ENCODE results near the gene EML4. TPM values are rescaled to one million over a fixed set of nuclear protein-coding genes. Genes with fewer than 3 reads are reported as not detected.

EML4 gene
- total RNA-seq, 1 experiment from 2014 or later: 93.7 TPM

DNA sequence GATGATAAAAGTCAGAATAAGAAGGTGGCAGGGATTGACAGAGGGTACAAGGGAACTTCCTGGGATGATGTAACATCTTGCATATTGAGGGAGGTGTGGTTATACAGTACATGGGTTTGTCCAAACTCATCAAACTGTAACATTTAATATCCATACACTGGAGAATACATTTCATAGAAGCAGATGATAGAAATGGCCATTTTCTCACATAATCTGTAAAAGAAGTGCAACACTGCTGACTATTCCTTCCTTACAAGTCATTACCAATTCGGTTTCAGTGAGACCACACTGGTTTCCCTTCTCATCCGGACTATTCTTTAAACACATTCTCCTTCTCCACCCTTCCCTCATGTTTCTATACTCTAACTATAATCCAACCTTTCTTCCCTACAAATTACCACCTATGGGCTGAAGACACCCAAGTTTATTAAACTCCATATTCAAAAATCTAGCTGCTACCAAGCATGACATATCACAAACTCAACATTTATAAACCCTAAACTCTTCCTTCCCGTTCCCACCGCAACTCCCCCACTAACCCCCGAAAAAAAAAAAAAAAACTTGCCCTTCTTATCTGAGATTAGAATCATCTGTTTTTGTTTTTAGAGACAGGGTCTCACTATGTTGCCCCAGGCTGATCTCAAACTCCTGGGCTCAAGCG is 190.3 kb downstream of the EML4 start:
- Histone ChIP-seq H3K27ac (ENCODE audit: low read depth, low read length, poor library complexity, severe bottlenecking) (peak overlapping the region; percentile 98), H3K9me3 (ENCODE audit: low read depth, low read length, poor library complexity, severe bottlenecking) (no peaks in the 10 kb centered on the region), H3K27me3 (replicated peaks; ENCODE audit: insufficient read depth, low read depth, low read length, poor library complexity) (no peaks in the 10 kb centered on the region), H3K36me3 (ENCODE audit: insufficient read depth, low read length, poor library complexity, severe bottlenecking) (no peaks in the 10 kb centered on the region), H3K4me1 (ENCODE audit: insufficient read depth, low read length, poor library complexity, severe bottlenecking) (peaks cover 13% of the 10 kb centered on the region), H3K4me3 (ENCODE audit: low read depth, low read length, poor library complexity, severe bottlenecking) (peak overlapping the region; percentile 87)
- ChIA-PET POLR2A (ENCODE audit: low non-redundant PET) (no interaction called here), CTCF (interaction anchor here (0.7 kb wide), 1 partner anchor 1218 kb away, joined by 4 read pairs; no protein-coding TSS in a partner anchor)
- intact Hi-C loops (cut with micrococcal nuclease; ENCODE audit: unreplicated experiment): no loop called here
- no peak for DNase-seq (ENCODE audit: low spot score)
- TF ChIP-seq, protein P1, sequence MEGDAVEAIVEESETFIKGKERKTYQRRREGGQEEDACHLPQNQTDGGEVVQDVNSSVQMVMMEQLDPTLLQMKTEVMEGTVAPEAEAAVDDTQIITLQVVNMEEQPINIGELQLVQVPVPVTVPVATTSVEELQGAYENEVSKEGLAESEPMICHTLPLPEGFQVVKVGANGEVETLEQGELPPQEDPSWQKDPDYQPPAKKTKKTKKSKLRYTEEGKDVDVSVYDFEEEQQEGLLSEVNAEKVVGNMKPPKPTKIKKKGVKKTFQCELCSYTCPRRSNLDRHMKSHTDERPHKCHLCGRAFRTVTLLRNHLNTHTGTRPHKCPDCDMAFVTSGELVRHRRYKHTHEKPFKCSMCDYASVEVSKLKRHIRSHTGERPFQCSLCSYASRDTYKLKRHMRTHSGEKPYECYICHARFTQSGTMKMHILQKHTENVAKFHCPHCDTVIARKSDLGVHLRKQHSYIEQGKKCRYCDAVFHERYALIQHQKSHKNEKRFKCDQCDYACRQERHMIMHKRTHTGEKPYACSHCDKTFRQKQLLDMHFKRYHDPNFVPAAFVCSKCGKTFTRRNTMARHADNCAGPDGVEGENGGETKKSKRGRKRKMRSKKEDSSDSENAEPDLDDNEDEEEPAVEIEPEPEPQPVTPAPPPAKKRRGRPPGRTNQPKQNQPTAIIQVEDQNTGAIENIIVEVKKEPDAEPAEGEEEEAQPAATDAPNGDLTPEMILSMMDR (conservative IDR thresholded peaks at IDR 0.05; ENCODE audit: low read depth, low read length): no peak
- no peak for TF ChIP-seq EZH2 (IDR thresholded peaks at IDR 0.05; ENCODE audit: borderline replicate concordance, low read depth, low read length, poor library complexity, severe bottlenecking)
- BruUV-seq (replicated peaks): no TSS peak

- intact Hi-C loops (cut with micrococcal nuclease; ENCODE audit: unreplicated experiment): no loop called here
These were observed 190.9 kb downstream of the EML4 start for GRCh38 chr2:42359965-42360483.

DNA sequence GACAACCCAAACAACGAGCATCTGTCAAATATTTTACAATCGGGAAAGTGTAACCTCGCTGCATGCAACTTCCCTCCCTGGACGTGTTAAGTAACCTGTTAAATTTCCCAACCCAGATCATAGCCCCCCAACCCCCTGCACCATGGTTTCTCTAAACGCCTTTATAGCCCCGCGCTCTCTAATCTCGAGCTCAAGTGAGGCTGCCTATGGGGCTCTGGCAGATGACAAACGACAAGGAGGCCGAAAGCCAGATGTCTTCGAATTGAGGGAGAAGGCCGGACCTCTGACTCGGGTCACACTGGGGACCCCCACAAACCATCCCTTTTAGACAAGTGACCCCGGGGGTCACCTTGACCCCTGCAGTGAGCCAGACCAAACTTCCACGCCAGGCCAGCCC is 191.3 kb downstream of the EML4 start:
- peaks cover 13% of the 10 kb centered on the region for H3K4me1 ChIP-seq (ENCODE audit: insufficient read depth, low read length, poor library complexity, severe bottlenecking)
- ChIA-PET POLR2A (ENCODE audit: low non-redundant PET) (interaction anchor here (0.6 kb wide), 1 partner anchor 219 kb away, joined by 6 read pairs; no protein-coding TSS in a partner anchor), CTCF (interaction anchor here (0.6 to 0.8 kb wide), 2 partner anchors 9 to 119 kb away, joined by 3 to 6 read pairs; no protein-coding TSS in a partner anchor)
- H3K4me3 ChIP-seq (ENCODE audit: low read depth, low read length, poor library complexity, severe bottlenecking): peak overlapping the region; percentile 87
- H3K27ac ChIP-seq (ENCODE audit: low read depth, low read length, poor library complexity, severe bottlenecking): peak overlapping the region; percentile 98
- TF ChIP-seq, protein P1 (conservative IDR thresholded peaks at IDR 0.05; ENCODE audit: low read depth, low read length): no peak
- no peak for TF ChIP-seq EZH2 (IDR thresholded peaks at IDR 0.05; ENCODE audit: borderline replicate concordance, low read depth, low read length, poor library complexity, severe bottlenecking)
- no peak for DNase-seq (ENCODE audit: low spot score)
- BruUV-seq (replicated peaks): no TSS peak
- H3K36me3 ChIP-seq (ENCODE audit: insufficient read depth, low read length, poor library complexity, severe bottlenecking): no peaks in the 10 kb centered on the region
- no peaks in the 10 kb centered on the region for H3K27me3 ChIP-seq (replicated peaks; ENCODE audit: insufficient read depth, low read depth, low read length, poor library complexity)
- H3K9me3 ChIP-seq (ENCODE audit: low read depth, low read length, poor library complexity, severe bottlenecking): no peaks in the 10 kb centered on the region
- intact Hi-C loops (cut with micrococcal nuclease; ENCODE audit: unreplicated experiment): no loop called here

More at GRCh38 chr2:42359965-42360483, 190.9 kb downstream of the EML4 start:
- Histone ChIP-seq H3K4me3 (ENCODE audit: low read depth, low read length, poor library complexity, severe bottlenecking) (peak overlapping the region; percentile 87), H3K36me3 (ENCODE audit: insufficient read depth, low read length, poor library complexity, severe bottlenecking) (no peaks in the 10 kb centered on the region), H3K4me1 (ENCODE audit: insufficient read depth, low read length, poor library complexity, severe bottlenecking) (peaks cover 13% of the 10 kb centered on the region), H3K27ac (ENCODE audit: low read depth, low read length, poor library complexity, severe bottlenecking) (peak overlapping the region; percentile 98), H3K9me3 (ENCODE audit: low read depth, low read length, poor library complexity, severe bottlenecking) (no peaks in the 10 kb centered on the region), H3K27me3 (replicated peaks; ENCODE audit: insufficient read depth, low read depth, low read length, poor library complexity) (no peaks in the 10 kb centered on the region)
- BruUV-seq (replicated peaks): TSS peak; percentile 75
- ChIA-PET POLR2A (ENCODE audit: low non-redundant PET) (interaction anchor here (0.6 kb wide), 1 partner anchor 219 kb away, joined by 6 read pairs; no protein-coding TSS in a partner anchor), CTCF (interaction anchor here (0.6 to 0.8 kb wide), 2 partner anchors 9 to 119 kb away, joined by 3 to 6 read pairs; no protein-coding TSS in a partner anchor)
- DNase-seq (ENCODE audit: low spot score): peak; percentile 17
- no peak for TF ChIP-seq EZH2 (IDR thresholded peaks at IDR 0.05; ENCODE audit: borderline replicate concordance, low read depth, low read length, poor library complexity, severe bottlenecking)
- TF ChIP-seq, protein P1 (conservative IDR thresholded peaks at IDR 0.05; ENCODE audit: low read depth, low read length): no peak

Data from A673 (cell line).